ENCODE results near the gene APAF1. TPM values are rescaled to one million over a fixed set of nuclear protein-coding genes. Genes with fewer than 3 reads are reported as not detected.

The APAF1 gene
- total and polyA plus RNA-seq, 2 of the 13 experiments (the other 11 are each of a cell fraction or from before 2014, with no cell fraction given) = 6.0 to 13.0 TPM

DNA sequence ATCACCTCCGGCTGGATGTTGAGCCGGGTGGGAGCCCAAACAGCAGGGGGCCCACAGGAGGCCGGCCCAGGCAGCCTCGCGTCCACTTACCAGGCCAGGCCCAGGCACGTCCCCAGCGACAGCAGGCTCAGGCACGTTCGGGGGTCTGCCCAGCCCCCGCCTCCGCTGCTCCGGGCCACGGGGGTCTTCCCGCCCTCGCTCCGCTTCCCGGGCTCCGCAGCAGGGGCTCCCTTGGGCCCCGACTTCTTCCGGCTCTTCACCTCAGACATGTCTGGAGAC lies 718 bp upstream of the APAF1 start (continued):
- TF ChIP-seq CREM (IDR thresholded peaks at IDR 0.05) = no peak
- no peak for TF ChIP-seq CREM (CRISPR knock-in tag; IDR thresholded peaks at IDR 0.05)
- TF ChIP-seq RCOR2 (CRISPR knock-in tag; IDR thresholded peaks at IDR 0.05) = no peak
- no peak for TF ChIP-seq ZNF75D (CRISPR knock-in tag; IDR thresholded peaks at IDR 0.05; ENCODE audit: borderline replicate concordance)
- TF ChIP-seq KLF12 (CRISPR knock-in tag; IDR thresholded peaks at IDR 0.05; ENCODE audit: borderline replicate concordance) = no peak
- TF ChIP-seq SP5 (CRISPR knock-in tag; IDR thresholded peaks at IDR 0.05; ENCODE audit: borderline replicate concordance, low read depth) = no peak
- TF ChIP-seq, protein P1, sequence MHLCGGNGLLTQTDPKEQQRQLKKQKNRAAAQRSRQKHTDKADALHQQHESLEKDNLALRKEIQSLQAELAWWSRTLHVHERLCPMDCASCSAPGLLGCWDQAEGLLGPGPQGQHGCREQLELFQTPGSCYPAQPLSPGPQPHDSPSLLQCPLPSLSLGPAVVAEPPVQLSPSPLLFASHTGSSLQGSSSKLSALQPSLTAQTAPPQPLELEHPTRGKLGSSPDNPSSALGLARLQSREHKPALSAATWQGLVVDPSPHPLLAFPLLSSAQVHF (CRISPR knock-in tag; IDR thresholded peaks at IDR 0.05) = no peak
- TF ChIP-seq HMG20A (CRISPR knock-in tag; IDR thresholded peaks at IDR 0.05; ENCODE audit: borderline replicate concordance) = no peak
- TF ChIP-seq EP300 (IDR thresholded peaks at IDR 0.05; ENCODE audit: low read depth in 2 of 2, low read length in 2 of 2) = no peak
- no peak for TF ChIP-seq EP300 (CRISPR knock-in tag; IDR thresholded peaks at IDR 0.05; ENCODE audit: borderline replicate concordance)
- no peak for TF ChIP-seq ATF7 (IDR thresholded peaks at IDR 0.05)
- no peak for TF ChIP-seq ATF7 (CRISPR knock-in tag; IDR thresholded peaks at IDR 0.05)
- TF ChIP-seq, protein P2, sequence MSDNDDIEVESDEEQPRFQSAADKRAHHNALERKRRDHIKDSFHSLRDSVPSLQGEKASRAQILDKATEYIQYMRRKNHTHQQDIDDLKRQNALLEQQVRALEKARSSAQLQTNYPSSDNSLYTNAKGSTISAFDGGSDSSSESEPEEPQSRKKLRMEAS (IDR thresholded peaks at IDR 0.05) = peak; percentile 21
- TF ChIP-seq, protein P3, sequence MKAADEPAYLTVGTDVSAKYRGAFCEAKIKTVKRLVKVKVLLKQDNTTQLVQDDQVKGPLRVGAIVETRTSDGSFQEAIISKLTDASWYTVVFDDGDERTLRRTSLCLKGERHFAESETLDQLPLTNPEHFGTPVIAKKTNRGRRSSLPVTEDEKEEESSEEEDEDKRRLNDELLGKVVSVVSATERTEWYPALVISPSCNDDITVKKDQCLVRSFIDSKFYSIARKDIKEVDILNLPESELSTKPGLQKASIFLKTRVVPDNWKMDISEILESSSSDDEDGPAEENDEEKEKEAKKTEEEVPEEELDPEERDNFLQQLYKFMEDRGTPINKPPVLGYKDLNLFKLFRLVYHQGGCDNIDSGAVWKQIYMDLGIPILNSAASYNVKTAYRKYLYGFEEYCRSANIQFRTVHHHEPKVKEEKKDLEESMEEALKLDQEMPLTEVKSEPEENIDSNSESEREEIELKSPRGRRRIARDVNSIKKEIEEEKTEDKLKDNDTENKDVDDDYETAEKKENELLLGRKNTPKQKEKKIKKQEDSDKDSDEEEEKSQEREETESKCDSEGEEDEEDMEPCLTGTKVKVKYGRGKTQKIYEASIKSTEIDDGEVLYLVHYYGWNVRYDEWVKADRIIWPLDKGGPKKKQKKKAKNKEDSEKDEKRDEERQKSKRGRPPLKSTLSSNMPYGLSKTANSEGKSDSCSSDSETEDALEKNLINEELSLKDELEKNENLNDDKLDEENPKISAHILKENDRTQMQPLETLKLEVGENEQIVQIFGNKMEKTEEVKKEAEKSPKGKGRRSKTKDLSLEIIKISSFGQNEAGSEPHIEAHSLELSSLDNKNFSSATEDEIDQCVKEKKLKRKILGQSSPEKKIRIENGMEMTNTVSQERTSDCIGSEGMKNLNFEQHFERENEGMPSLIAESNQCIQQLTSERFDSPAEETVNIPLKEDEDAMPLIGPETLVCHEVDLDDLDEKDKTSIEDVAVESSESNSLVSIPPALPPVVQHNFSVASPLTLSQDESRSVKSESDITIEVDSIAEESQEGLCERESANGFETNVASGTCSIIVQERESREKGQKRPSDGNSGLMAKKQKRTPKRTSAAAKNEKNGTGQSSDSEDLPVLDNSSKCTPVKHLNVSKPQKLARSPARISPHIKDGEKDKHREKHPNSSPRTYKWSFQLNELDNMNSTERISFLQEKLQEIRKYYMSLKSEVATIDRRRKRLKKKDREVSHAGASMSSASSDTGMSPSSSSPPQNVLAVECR (CRISPR knock-in tag; IDR thresholded peaks at IDR 0.05; ENCODE audit: borderline replicate concordance) = no peak; the same call in 1 of the 2 replicates
- no peak for TF ChIP-seq ZNF567 (CRISPR knock-in tag; IDR thresholded peaks at IDR 0.05; ENCODE audit: borderline replicate concordance)
- TF ChIP-seq ZNF776 (CRISPR knock-in tag; IDR thresholded peaks at IDR 0.05) = no peak
- TF ChIP-seq, protein P4, sequence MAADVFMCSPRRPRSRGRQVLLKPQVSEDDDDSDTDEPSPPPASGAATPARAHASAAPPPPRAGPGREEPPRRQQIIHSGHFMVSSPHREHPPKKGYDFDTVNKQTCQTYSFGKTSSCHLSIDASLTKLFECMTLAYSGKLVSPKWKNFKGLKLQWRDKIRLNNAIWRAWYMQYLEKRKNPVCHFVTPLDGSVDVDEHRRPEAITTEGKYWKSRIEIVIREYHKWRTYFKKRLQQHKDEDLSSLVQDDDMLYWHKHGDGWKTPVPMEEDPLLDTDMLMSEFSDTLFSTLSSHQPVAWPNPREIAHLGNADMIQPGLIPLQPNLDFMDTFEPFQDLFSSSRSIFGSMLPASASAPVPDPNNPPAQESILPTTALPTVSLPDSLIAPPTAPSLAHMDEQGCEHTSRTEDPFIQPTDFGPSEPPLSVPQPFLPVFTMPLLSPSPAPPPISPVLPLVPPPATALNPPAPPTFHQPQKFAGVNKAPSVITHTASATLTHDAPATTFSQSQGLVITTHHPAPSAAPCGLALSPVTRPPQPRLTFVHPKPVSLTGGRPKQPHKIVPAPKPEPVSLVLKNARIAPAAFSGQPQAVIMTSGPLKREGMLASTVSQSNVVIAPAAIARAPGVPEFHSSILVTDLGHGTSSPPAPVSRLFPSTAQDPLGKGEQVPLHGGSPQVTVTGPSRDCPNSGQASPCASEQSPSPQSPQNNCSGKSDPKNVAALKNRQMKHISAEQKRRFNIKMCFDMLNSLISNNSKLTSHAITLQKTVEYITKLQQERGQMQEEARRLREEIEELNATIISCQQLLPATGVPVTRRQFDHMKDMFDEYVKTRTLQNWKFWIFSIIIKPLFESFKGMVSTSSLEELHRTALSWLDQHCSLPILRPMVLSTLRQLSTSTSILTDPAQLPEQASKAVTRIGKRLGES (CRISPR knock-in tag; IDR thresholded peaks at IDR 0.05; ENCODE audit: borderline replicate concordance) = no peak
- 0 out of 4 replicates have a peak, but pooled peaks of 1 of the 2 experiments have one; percentile 48 for TF ChIP-seq POLR2A (IDR thresholded peaks at IDR 0.05; ENCODE audit: insufficient read depth in 1 of 2, low read depth in 2 of 2, low read length in 2 of 2)
- TF ChIP-seq, protein P5, sequence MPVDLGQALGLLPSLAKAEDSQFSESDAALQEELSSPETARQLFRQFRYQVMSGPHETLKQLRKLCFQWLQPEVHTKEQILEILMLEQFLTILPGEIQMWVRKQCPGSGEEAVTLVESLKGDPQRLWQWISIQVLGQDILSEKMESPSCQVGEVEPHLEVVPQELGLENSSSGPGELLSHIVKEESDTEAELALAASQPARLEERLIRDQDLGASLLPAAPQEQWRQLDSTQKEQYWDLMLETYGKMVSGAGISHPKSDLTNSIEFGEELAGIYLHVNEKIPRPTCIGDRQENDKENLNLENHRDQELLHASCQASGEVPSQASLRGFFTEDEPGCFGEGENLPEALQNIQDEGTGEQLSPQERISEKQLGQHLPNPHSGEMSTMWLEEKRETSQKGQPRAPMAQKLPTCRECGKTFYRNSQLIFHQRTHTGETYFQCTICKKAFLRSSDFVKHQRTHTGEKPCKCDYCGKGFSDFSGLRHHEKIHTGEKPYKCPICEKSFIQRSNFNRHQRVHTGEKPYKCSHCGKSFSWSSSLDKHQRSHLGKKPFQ (CRISPR knock-in tag; IDR thresholded peaks at IDR 0.05; ENCODE audit: insufficient replicate concordance) = no peak
- TF ChIP-seq SOX5 (CRISPR knock-in tag; IDR thresholded peaks at IDR 0.05; ENCODE audit: borderline replicate concordance) = 0 out of 2 replicates have a peak, but pooled peaks have one; percentile 9
- TF ChIP-seq ZNF292 (CRISPR knock-in tag; IDR thresholded peaks at IDR 0.05; ENCODE audit: borderline replicate concordance, low read depth) = no peak
- TF ChIP-seq, protein P6, sequence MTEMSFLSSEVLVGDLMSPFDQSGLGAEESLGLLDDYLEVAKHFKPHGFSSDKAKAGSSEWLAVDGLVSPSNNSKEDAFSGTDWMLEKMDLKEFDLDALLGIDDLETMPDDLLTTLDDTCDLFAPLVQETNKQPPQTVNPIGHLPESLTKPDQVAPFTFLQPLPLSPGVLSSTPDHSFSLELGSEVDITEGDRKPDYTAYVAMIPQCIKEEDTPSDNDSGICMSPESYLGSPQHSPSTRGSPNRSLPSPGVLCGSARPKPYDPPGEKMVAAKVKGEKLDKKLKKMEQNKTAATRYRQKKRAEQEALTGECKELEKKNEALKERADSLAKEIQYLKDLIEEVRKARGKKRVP (CRISPR knock-in tag; IDR thresholded peaks at IDR 0.05) = no peak
